K562 (cell line): ENCODE results near the gene RER1. TPM values are rescaled to one million over a fixed set of nuclear protein-coding genes. Genes with fewer than 3 reads are reported as not detected.

Source experiments
- BRD9 ChIP-seq: fragments of 450-650 bp; IDR thresholded peaks from 2 replicates; pipeline ENCODE4 v1.6.1; 2018; ENCODE audit warnings: low read depth; ENCODE audit not compliant: partially characterized antibody
- COPS2 ChIP-seq: fragments of 450-650 bp; conservative IDR thresholded peaks from 2 replicates; pipeline ENCODE4 v1.6.1; 2016; ENCODE audit warnings: mild to moderate bottlenecking, moderate library complexity
- CTBP1 ChIP-seq: fragments of 450-650 bp; IDR thresholded peaks from 2 replicates; pipeline ENCODE4 v1.6.1; 2016; ENCODE audit warnings: borderline replicate concordance
- KDM2B ChIP-seq: fragments of 250-450 bp; sonication (Bioruptor Pico); IDR thresholded peaks from 2 replicates; pipeline ENCODE4 v1.8.0; 2021; ENCODE audit warnings: mild to moderate bottlenecking, moderate library complexity
- MYBL2 ChIP-seq, 2 experiments: fragments of 450-650 bp in 1 of 2; sonication (generic) in 1 of 2; formaldehyde crosslinking in 1 of 2; IDR thresholded peaks; 2 replicates each; pipeline versions ENCODE4 v1.6.1 to v1.8.1; 2017 to 2022; ENCODE audit warnings: borderline replicate concordance in 1 of 2, inconsistent platforms in 1 of 2, low read depth in 1 of 2, mild to moderate bottlenecking in 1 of 2, missing genetic modification reagents in 1 of 2, moderate library complexity in 1 of 2
- NEUROD1 ChIP-seq: fragments of 150-350 bp; IDR thresholded peaks from 2 replicates; pipeline ENCODE4 v1.6.1; 2014; ENCODE audit warnings: borderline replicate concordance, low read length, low read depth; ENCODE audit not compliant: partially characterized antibody
- NONO ChIP-seq, 2 experiments: fragments of 200-400 bp in 1 of 2; fragments of 450-650 bp in 1 of 2; formaldehyde crosslinking in 1 of 2; IDR thresholded peaks; 2 replicates each; pipeline ENCODE4 v1.6.1; 2017; ENCODE audit warnings: low read depth in 2 of 2, mild to moderate bottlenecking in 2 of 2, moderate library complexity in 2 of 2, low read length in 1 of 2
- RAD51 ChIP-seq: fragments of 450-650 bp; IDR thresholded peaks from 2 replicates; pipeline ENCODE4 v1.7.1; 2016; ENCODE audit warnings: low read depth, mild to moderate bottlenecking, borderline replicate concordance
- RBBP5 ChIP-seq: fragments of 200-600 bp; sonication (generic); IDR thresholded peaks from 2 replicates; pipeline ENCODE4 v1.6.1; 2012; ENCODE audit warnings: borderline replicate concordance, mild to moderate bottlenecking, low read length, control low read depth, inconsistent platforms; ENCODE audit not compliant: insufficient read depth, poor library complexity, severe bottlenecking
- RBM39 ChIP-seq: fragments of 200-400 bp; formaldehyde crosslinking; optimal IDR thresholded peaks from 2 replicates; pipeline ENCODE3; 2018; ENCODE audit warnings: low read depth, low read length
- RFX1 ChIP-seq: fragments of 450-650 bp; IDR thresholded peaks from 2 replicates; pipeline ENCODE4 v1.6.1; 2016; ENCODE audit warnings: mild to moderate bottlenecking, moderate library complexity
- SFPQ ChIP-seq: fragments of 200-400 bp; formaldehyde crosslinking; IDR thresholded peaks from 2 replicates; pipeline ENCODE4 v1.6.1; 2017; ENCODE audit warnings: mild to moderate bottlenecking, low read depth, low read length, moderate library complexity
- SMAD1 ChIP-seq: fragments of 150-350 bp; IDR thresholded peaks from 2 replicates; pipeline ENCODE4 v1.6.1; 2014; ENCODE audit warnings: low read length, low read depth; ENCODE audit not compliant: partially characterized antibody
- SMAD3 ChIP-seq: fragments of 450-650 bp; formaldehyde crosslinking; conservative IDR thresholded peaks from 2 replicates; pipeline ENCODE4 v1.4.0; 2020; ENCODE audit warnings: mild to moderate bottlenecking
- SRSF7 ChIP-seq: fragments of 200-400 bp; formaldehyde crosslinking; optimal IDR thresholded peaks from 2 replicates; pipeline ENCODE3; 2017; ENCODE audit warnings: mild to moderate bottlenecking, low read depth, low read length
- SUPT5H ChIP-seq: fragments of 450-650 bp; IDR thresholded peaks from 2 replicates; pipeline ENCODE4 v1.6.1; 2016
- TCF7L2 ChIP-seq: fragments of 150-350 bp; IDR thresholded peaks from 2 replicates; pipeline ENCODE4 v1.6.1; 2016; ENCODE audit warnings: low read depth, mild to moderate bottlenecking, low read length, moderate library complexity
- YY1 ChIP-seq, 3 experiments: IDR thresholded peaks; 2 replicates each; pipeline ENCODE4 v1.6.1; 2011; ENCODE audit warnings: low read length in 2 of 3, mild to moderate bottlenecking in 2 of 3, moderate library complexity in 2 of 3, borderline replicate concordance in 1 of 3, control low read depth in 1 of 3, low read depth in 1 of 3; ENCODE audit not compliant: insufficient read depth in 3 of 3, insufficient replicate concordance in 2 of 3, control insufficient read depth in 1 of 3, insufficient read length in 1 of 3; ENCODE audit errors: extremely low read depth in 1 of 3
- ZBTB8A ChIP-seq: fragments of 450-650 bp; IDR thresholded peaks from 2 replicates; pipeline ENCODE4 v1.6.1; 2018; ENCODE audit warnings: mild to moderate bottlenecking, moderate library complexity; ENCODE audit not compliant: partially characterized antibody
- ZKSCAN1 ChIP-seq: fragments of 150-350 bp; IDR thresholded peaks from 2 replicates; pipeline ENCODE4 v1.6.1; 2016; ENCODE audit warnings: low read depth, low read length
- ZNF174 ChIP-seq: fragments of 250-450 bp; sonication (Bioruptor Pico); IDR thresholded peaks from 2 replicates; pipeline ENCODE4 v1.4.0; 2020; ENCODE audit warnings: mild to moderate bottlenecking
- ZNF24 ChIP-seq: fragments of 450-650 bp; IDR thresholded peaks from 2 replicates; pipeline ENCODE4 v1.6.1; 2016
- ZNF282 ChIP-seq: sonication (generic); formaldehyde crosslinking; IDR thresholded peaks from 2 replicates; pipeline ENCODE4 v1.8.1; 2023; ENCODE audit warnings: missing genetic modification reagents
- ZNF561 ChIP-seq: fragments of 450-650 bp; formaldehyde crosslinking; conservative IDR thresholded peaks from 2 replicates; pipeline ENCODE4 v1.4.0; 2020; ENCODE audit warnings: mild to moderate bottlenecking, moderate library complexity
- polyA plus RNA-seq, 8 experiments: library from polyadenylated mRNA; depleted of rRNA in 4 of 8; stranded (reverse) in 5 of 8; unstranded in 3 of 8; fragments of >200 nt; fragmentation: Nextera tagmentation in 2 of 8; fragmentation: Illumina TruSeq in 1 of 8; extraction: Ambion mirVana in 2 of 8; extraction: Trizol in 1 of 8; gene quantifications; 2 replicates each; pipeline versions ENCODE4 v1.2.1 to v1.2.3, GENCODE V29; 2011 to 2014; ENCODE audit warnings: inconsistent platforms in 1 of 8, missing spikeins in 1 of 8
- total RNA-seq, 7 experiments: library from RNA; depleted of rRNA in 6 of 7; stranded (reverse); fragments of >200 nt in 6 of 7; fragmentation: Illumina TruSeq in 2 of 7; extraction: Trizol in 2 of 7; gene quantifications; 2 replicates each; pipeline versions ENCODE4 v1.2.1 to v1.2.3, GENCODE V29; 2011 to 2021; ENCODE audit warnings: low replicate concordance in 1 of 7
- TF ChIP-seq, protein P1 (sequence below): fragments of 450-650 bp; IDR thresholded peaks from one replicate; pipeline ENCODE4 v1.6.1; 2018; ENCODE audit warnings: mild to moderate bottlenecking, moderate library complexity; ENCODE audit not compliant: partially characterized antibody

Gene RER1
- total and polyA plus RNA-seq, 9 of the 15 experiments (the other 6 are each of a cell fraction or from before 2014, with no cell fraction given), result 19.6 to 354 (median 183) TPM

- TF ChIP-seq RBBP5, result peak; percentile 87
- TF ChIP-seq RAD51, result no peak
- TF ChIP-seq ZNF561 (CRISPR knock-in tag), result no peak
- no peak for TF ChIP-seq ZNF24
- TF ChIP-seq ZKSCAN1, result peak; percentile 13; the same call in 1 of the 2 replicates
- TF ChIP-seq RFX1, result no peak
- TF ChIP-seq TCF7L2, result no peak
- TF ChIP-seq SUPT5H, result no peak
- peak in 1 of 2 experiments; percentile 34; a peak in 1 of 4 replicates for TF ChIP-seq NONO (IDR thresholded peaks at IDR 0.05; ENCODE audit: low read depth in 2 of 2, low read length in 1 of 2)
- TF ChIP-seq SMAD3 (CRISPR knock-in tag), result no peak
- no peak for TF ChIP-seq SFPQ
- peak; percentile 26 to 76 (median 70) for TF ChIP-seq YY1 (IDR thresholded peaks at IDR 0.05; ENCODE audit: borderline replicate concordance in 1 of 3, control insufficient read depth in 1 of 3, extremely low read depth in 1 of 3, insufficient read depth in 3 of 3, insufficient read length in 1 of 3, insufficient replicate concordance in 2 of 3, low read depth in 1 of 3, low read length in 2 of 3)
- TF ChIP-seq CTBP1, result no peak
- TF ChIP-seq, protein P1, sequence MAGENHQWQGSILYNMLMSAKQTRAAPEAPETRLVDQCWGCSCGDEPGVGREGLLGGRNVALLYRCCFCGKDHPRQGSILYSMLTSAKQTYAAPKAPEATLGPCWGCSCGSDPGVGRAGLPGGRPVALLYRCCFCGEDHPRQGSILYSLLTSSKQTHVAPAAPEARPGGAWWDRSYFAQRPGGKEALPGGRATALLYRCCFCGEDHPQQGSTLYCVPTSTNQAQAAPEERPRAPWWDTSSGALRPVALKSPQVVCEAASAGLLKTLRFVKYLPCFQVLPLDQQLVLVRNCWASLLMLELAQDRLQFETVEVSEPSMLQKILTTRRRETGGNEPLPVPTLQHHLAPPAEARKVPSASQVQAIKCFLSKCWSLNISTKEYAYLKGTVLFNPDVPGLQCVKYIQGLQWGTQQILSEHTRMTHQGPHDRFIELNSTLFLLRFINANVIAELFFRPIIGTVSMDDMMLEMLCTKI, result no peak
- no peak for TF ChIP-seq ZBTB8A
- TF ChIP-seq SRSF7, result no peak
- TF ChIP-seq ZNF174 (CRISPR knock-in tag), result no peak
- TF ChIP-seq RBM39, result no peak
- TF ChIP-seq MYBL2 (IDR thresholded peaks at IDR 0.05; ENCODE audit: low read depth), result no peak
- no peak for TF ChIP-seq MYBL2 (CRISPR knock-in tag; IDR thresholded peaks at IDR 0.05; ENCODE audit: borderline replicate concordance)
- TF ChIP-seq BRD9, result no peak
- TF ChIP-seq ZNF282 (CRISPR knock-in tag), result no peak
- no peak; the same call in 1 of the 2 replicates for TF ChIP-seq KDM2B (CRISPR knock-in tag)
- TF ChIP-seq COPS2, result no peak
- TF ChIP-seq NEUROD1, result peak; percentile 15
- no peak for TF ChIP-seq SMAD1
These were observed 20.7 kb downstream of the RER1 start, which contains the start of gene PEX10 (continued) for GRCh38 chr1:2412395-2412772.
